ENCODE data around the gene KCTD2.

The KCTD2 gene

GRCh38 chr17:75096082-75096625, 49.1 kb downstream of the KCTD2 start:
- Histone ChIP-seq H3K4me3 (replicated peaks; ENCODE audit: insufficient read depth, low read length) (no peak overlapping the region), H3K27me3 (ENCODE audit: insufficient read depth, poor library complexity, severe bottlenecking) (no peaks in the 10 kb centered on the region), H3K27ac (replicated peaks) (peak overlapping the region; percentile 75)
- TF ChIP-seq POLR2AphosphoS5 (IDR thresholded peaks at IDR 0.05; ENCODE audit: low read depth): peak; percentile 72
- peak; percentile 50; the same call in 1 of the 2 replicates for TF ChIP-seq SPI1 (IDR thresholded peaks at IDR 0.05; ENCODE audit: borderline replicate concordance, low read depth)
- TF ChIP-seq CTCF (IDR thresholded peaks at IDR 0.05; ENCODE audit: insufficient read depth, low read length): no peak
- peak; percentile 88 to 90 for DNase-seq (ENCODE audit: low read depth in 1 of 2, low spot score in 1 of 2)

DNA sequence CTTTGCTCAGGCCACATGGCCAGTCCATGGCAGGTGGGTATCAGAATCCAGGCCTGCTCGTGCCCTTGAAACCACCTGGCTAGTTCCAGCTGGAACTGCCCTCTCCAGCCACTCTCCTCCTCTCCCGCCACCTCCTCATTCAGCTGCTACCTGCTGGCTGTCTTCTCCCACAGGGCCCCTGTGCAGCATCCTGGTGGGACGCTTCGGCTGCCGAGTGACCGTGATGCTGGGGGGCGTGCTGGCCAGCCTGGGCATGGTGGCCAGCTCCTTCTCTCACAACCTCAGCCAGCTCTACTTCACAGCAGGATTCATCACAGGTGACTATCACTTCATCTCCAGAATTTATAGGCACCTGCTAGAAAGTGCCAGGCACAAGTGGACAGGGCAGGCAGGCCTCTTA, 50.8 kb downstream of the KCTD2 start:
- DNase-seq (ENCODE audit: low read depth in 1 of 2, low spot score in 1 of 2): no peak
- H3K4me3 ChIP-seq (replicated peaks; ENCODE audit: insufficient read depth, low read length): no peak overlapping the region
- no peaks in the 10 kb centered on the region for H3K27me3 ChIP-seq (ENCODE audit: insufficient read depth, poor library complexity, severe bottlenecking)
- TF ChIP-seq CTCF (IDR thresholded peaks at IDR 0.05; ENCODE audit: insufficient read depth, low read length) (no peak), POLR2AphosphoS5 (IDR thresholded peaks at IDR 0.05; ENCODE audit: low read depth) (no peak), GABPA (IDR thresholded peaks at IDR 0.05; ENCODE audit: low read depth) (no peak), SPI1 (IDR thresholded peaks at IDR 0.05; ENCODE audit: borderline replicate concordance, low read depth) (no peak)
- TF ChIP-seq, protein P1, sequence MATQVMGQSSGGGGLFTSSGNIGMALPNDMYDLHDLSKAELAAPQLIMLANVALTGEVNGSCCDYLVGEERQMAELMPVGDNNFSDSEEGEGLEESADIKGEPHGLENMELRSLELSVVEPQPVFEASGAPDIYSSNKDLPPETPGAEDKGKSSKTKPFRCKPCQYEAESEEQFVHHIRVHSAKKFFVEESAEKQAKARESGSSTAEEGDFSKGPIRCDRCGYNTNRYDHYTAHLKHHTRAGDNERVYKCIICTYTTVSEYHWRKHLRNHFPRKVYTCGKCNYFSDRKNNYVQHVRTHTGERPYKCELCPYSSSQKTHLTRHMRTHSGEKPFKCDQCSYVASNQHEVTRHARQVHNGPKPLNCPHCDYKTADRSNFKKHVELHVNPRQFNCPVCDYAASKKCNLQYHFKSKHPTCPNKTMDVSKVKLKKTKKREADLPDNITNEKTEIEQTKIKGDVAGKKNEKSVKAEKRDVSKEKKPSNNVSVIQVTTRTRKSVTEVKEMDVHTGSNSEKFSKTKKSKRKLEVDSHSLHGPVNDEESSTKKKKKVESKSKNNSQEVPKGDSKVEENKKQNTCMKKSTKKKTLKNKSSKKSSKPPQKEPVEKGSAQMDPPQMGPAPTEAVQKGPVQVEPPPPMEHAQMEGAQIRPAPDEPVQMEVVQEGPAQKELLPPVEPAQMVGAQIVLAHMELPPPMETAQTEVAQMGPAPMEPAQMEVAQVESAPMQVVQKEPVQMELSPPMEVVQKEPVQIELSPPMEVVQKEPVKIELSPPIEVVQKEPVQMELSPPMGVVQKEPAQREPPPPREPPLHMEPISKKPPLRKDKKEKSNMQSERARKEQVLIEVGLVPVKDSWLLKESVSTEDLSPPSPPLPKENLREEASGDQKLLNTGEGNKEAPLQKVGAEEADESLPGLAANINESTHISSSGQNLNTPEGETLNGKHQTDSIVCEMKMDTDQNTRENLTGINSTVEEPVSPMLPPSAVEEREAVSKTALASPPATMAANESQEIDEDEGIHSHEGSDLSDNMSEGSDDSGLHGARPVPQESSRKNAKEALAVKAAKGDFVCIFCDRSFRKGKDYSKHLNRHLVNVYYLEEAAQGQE (IDR thresholded peaks at IDR 0.05; ENCODE audit: insufficient replicate concordance, low read depth): no peak
- H3K27ac ChIP-seq (replicated peaks): no peak overlapping the region

DNA sequence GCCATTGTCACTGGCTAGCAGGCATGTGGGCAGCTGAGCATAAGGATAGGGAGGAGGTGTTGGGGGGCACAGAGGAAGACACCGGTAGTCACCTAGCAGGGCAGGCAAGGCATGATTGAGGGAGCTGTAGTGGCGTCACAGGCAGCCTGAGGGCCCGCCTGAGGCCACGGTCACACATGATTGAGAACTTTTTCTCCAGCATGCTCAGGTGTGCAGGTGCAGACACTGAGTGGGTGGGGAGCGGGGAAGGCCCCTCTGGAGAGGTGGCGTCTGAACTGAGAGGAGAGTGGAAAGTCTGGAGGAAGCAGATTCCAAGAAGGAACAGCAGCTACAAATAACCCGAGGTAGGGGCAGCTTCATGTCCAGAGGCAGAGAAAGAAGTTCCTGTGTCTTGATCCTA, 51.8 kb downstream of the KCTD2 start:
- H3K4me3 ChIP-seq (replicated peaks; ENCODE audit: insufficient read depth, low read length): no peak overlapping the region
- DNase-seq (ENCODE audit: low read depth in 1 of 2, low spot score in 1 of 2): no peak
- TF ChIP-seq SPI1 (IDR thresholded peaks at IDR 0.05; ENCODE audit: borderline replicate concordance, low read depth) (no peak), GABPA (IDR thresholded peaks at IDR 0.05; ENCODE audit: low read depth) (no peak), CTCF (IDR thresholded peaks at IDR 0.05; ENCODE audit: insufficient read depth, low read length) (no peak), POLR2AphosphoS5 (IDR thresholded peaks at IDR 0.05; ENCODE audit: low read depth) (no peak)
- TF ChIP-seq, protein P1 (IDR thresholded peaks at IDR 0.05; ENCODE audit: insufficient replicate concordance, low read depth): no peak
- no peaks in the 10 kb centered on the region for H3K27me3 ChIP-seq (ENCODE audit: insufficient read depth, poor library complexity, severe bottlenecking)
- no peak overlapping the region for H3K27ac ChIP-seq (replicated peaks)
